Muscle of leg (tissue), 11 donors: ENCODE data around the gene C1orf159. TPM values are rescaled to one million over a fixed set of nuclear protein-coding genes. Genes with fewer than 3 reads are reported as not detected.

Experiments
- DNase-seq: peaks from one replicate; pipeline ENCODE4 v3.0.0; 2013
- H3K27ac ChIP-seq: one replicate; pipeline ENCODE4 v1.5.1; 2013; ENCODE audit warnings: mild to moderate bottlenecking, low read length, control low read depth
- H3K27me3 ChIP-seq: one replicate; pipeline ENCODE4 v1.6.1; 2013; ENCODE audit warnings: low read length; ENCODE audit not compliant: control insufficient read depth, insufficient read depth
- H3K36me3 ChIP-seq: one replicate; pipeline ENCODE4 v1.6.1; 2013; ENCODE audit warnings: low read length; ENCODE audit not compliant: control insufficient read depth, insufficient read depth
- H3K4me1 ChIP-seq: one replicate; pipeline ENCODE4 v1.6.1; 2013; ENCODE audit warnings: low read length; ENCODE audit not compliant: control insufficient read depth, insufficient read depth
- H3K4me3 ChIP-seq: one replicate; pipeline ENCODE4 v1.5.1; 2013; ENCODE audit warnings: low read length, control low read depth
- H3K9me3 ChIP-seq: replicated peaks from 2 replicates; pipeline ENCODE4 v1.6.1; 2013; ENCODE audit warnings: low read depth, low read length; ENCODE audit not compliant: control insufficient read depth
- WGBS: methylation state at CpG from one replicate; pipeline ENCODE4 v1.1.5; 2013; ENCODE audit warnings: missing lambda C conversion rate; ENCODE audit not compliant: insufficient coverage; 5-methylcytosine and 5-hydroxymethylcytosine counted together
- polyA plus RNA-seq, 8 donors: library from polyadenylated mRNA; unstranded; fragments of 120-200 nt; gene quantifications; one replicate each; pipeline versions ENCODE4 v1.2.1 to v1.2.3, GENCODE V29; 2013; ENCODE audit warnings: inconsistent platforms in 1 of 8, low replicate concordance in 1 of 8; ENCODE audit not compliant: insufficient read length in 8 of 8, insufficient read depth in 1 of 8
- total RNA-seq: library from RNA; stranded (reverse); fragments of 120-200 nt; gene quantifications from one replicate; pipeline ENCODE4 v1.2.4, GENCODE V29; 2013

C1orf159 gene
- total and polyA plus RNA-seq, 9 donors: 4.5 to 8.4 (median 6.1) TPM

GRCh38 chr1:1092149-1092855, 23.6 kb downstream of the C1orf159 start:
- H3K4me3 ChIP-seq: no peak overlapping the region
- WGBS: 84% methylated on average over 28 of the region's 28 CpGs
- no peaks in the 10 kb centered on the region for H3K9me3 ChIP-seq
- DNase-seq: no peak
- no peaks in the 10 kb centered on the region for H3K4me1 ChIP-seq
- no peaks in the 10 kb centered on the region for H3K36me3 ChIP-seq
- no peak overlapping the region for H3K27ac ChIP-seq
- H3K27me3 ChIP-seq: no peaks in the 10 kb centered on the region

- Histone ChIP-seq H3K27ac (no peak overlapping the region), H3K36me3 (no peaks in the 10 kb centered on the region), H3K4me3 (no peak overlapping the region), H3K9me3 (no peaks in the 10 kb centered on the region), H3K4me1 (no peaks in the 10 kb centered on the region), H3K27me3 (no peaks in the 10 kb centered on the region)
- DNase-seq: no peak
- 96% methylated on average over 25 of the region's 28 CpGs for WGBS
These were observed 24.3 kb downstream of the C1orf159 start for GRCh38 chr1:1091344-1092148.

- H3K27me3 ChIP-seq: no peaks in the 10 kb centered on the region
- no peaks in the 10 kb centered on the region for H3K36me3 ChIP-seq
- DNase-seq: peak; percentile 1
- WGBS: 92% methylated on average over 44 of the region's 45 CpGs
- H3K4me1 ChIP-seq: no peaks in the 10 kb centered on the region
- H3K27ac ChIP-seq: no peak overlapping the region
- H3K4me3 ChIP-seq: no peak overlapping the region
- no peaks in the 10 kb centered on the region for H3K9me3 ChIP-seq
These were observed 25.2 kb downstream of the C1orf159 start for GRCh38 chr1:1090424-1091343.

- Histone ChIP-seq H3K4me3 (no peak overlapping the region), H3K4me1 (no peaks in the 10 kb centered on the region), H3K9me3 (no peaks in the 10 kb centered on the region), H3K27ac (no peak overlapping the region), H3K27me3 (no peaks in the 10 kb centered on the region), H3K36me3 (no peaks in the 10 kb centered on the region)
- 91% methylated on average over 20 of the region's 22 CpGs for WGBS
- DNase-seq: no peak
These were observed 26.0 kb downstream of the C1orf159 start for GRCh38 chr1:1089731-1090423.

- H3K27ac ChIP-seq: no peak overlapping the region
- H3K27me3 ChIP-seq: no peaks in the 10 kb centered on the region
- H3K9me3 ChIP-seq: no peaks in the 10 kb centered on the region
- H3K4me1 ChIP-seq: no peaks in the 10 kb centered on the region
- DNase-seq: peak; percentile 3
- no peak overlapping the region for H3K4me3 ChIP-seq
- WGBS: 88% methylated on average over 42 of the region's 46 CpGs
- no peaks in the 10 kb centered on the region for H3K36me3 ChIP-seq
These were observed 26.8 kb downstream of the C1orf159 start for GRCh38 chr1:1088801-1089680.

- Histone ChIP-seq H3K27ac (no peak overlapping the region), H3K27me3 (no peaks in the 10 kb centered on the region), H3K36me3 (peaks cover 4% of the 10 kb centered on the region), H3K4me1 (no peaks in the 10 kb centered on the region), H3K9me3 (no peaks in the 10 kb centered on the region), H3K4me3 (no peak overlapping the region)
- no peak for DNase-seq
- 91% methylated on average over 26 of the region's 39 CpGs for WGBS
These were observed 27.7 kb downstream of the C1orf159 start for GRCh38 chr1:1088029-1088800.

GRCh38 chr1:1087351-1088028, 28.4 kb downstream of the C1orf159 start:
- H3K4me3 ChIP-seq: no peak overlapping the region
- H3K9me3 ChIP-seq: no peaks in the 10 kb centered on the region
- H3K36me3 ChIP-seq: peaks cover 4% of the 10 kb centered on the region
- WGBS: 82% methylated on average over 31 of the region's 38 CpGs
- H3K4me1 ChIP-seq: no peaks in the 10 kb centered on the region
- H3K27me3 ChIP-seq: no peaks in the 10 kb centered on the region
- H3K27ac ChIP-seq: no peak overlapping the region
- DNase-seq: peak; percentile 10

GRCh38 chr1:1086911-1087341, 29.0 kb downstream of the C1orf159 start:
- Histone ChIP-seq H3K4me3 (no peak overlapping the region), H3K27me3 (no peaks in the 10 kb centered on the region), H3K27ac (no peak overlapping the region), H3K36me3 (peaks cover 4% of the 10 kb centered on the region), H3K4me1 (no peaks in the 10 kb centered on the region), H3K9me3 (no peaks in the 10 kb centered on the region)
- no peak for DNase-seq
- WGBS: 82% methylated on average over 14 of the region's 17 CpGs
